GM23338 (cell line): ENCODE data around the gene TBCEL.

Source experiments
- CREB1 ChIP-seq: fragments of 250-450 bp; sonication (Bioruptor Pico); IDR thresholded peaks from 2 replicates; pipeline ENCODE4 v1.5.0; 2020; ENCODE audit warnings: low read depth, mild to moderate bottlenecking, moderate library complexity
- EZH2 ChIP-seq: fragments of 200-600 bp; sonication (generic); IDR thresholded peaks from one replicate; pipeline ENCODE4 v1.8.0; 2017; ENCODE audit warnings: antibody characterized with exemption, mild to moderate bottlenecking, low read depth; ENCODE audit not compliant: unreplicated experiment
- TF ChIP-seq, protein P1 (sequence below), 2 experiments: fragments of 200-600 bp in 1 of 2; sonication (generic) in 1 of 2; conservative IDR thresholded peaks; 2 replicates each; pipeline versions ENCODE4 v1.5.1 to v1.6.1; 2016 to 2017; ENCODE audit warnings: antibody characterized with exemption in 2 of 2, low read depth in 2 of 2, mild to moderate bottlenecking in 2 of 2, moderate library complexity in 1 of 2

DNA sequence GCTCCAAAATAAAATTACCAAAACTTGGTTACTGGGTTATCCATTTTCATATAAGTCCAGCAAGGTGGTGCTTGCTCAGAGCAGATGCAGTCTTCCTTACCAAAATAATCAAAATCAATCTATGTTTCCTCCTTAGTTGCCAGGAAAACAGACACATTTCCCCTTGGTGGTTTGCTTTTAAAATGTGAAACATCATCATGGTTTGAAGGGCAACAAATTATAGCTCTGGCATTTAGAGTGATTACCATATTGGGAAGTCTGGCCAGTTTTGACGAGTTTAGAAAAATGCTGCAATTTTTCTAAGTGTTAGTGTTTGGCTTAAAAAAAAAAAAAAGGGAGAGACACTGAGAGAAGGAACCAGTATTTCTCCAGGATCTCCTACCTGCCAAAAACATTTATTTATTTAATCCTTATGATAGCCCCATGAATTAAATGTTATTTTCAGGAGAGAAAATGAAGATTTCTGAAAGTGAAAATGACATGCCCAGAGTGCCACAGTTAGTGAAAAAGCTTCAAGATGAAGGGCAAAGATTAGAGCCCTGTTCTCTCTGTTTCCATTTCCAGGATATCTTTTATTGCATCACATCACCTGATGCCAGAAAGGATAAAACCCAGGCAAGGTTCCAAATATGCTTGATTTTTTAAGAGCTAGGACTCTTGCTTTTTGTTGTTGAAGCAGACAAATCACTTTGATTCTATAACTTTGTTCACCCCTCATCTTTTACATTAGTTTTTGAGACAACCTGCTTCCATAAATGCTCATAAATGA lies 29.6 kb upstream of the TBCEL start:
- TF ChIP-seq EZH2 = no peak
- TF ChIP-seq, protein P1, sequence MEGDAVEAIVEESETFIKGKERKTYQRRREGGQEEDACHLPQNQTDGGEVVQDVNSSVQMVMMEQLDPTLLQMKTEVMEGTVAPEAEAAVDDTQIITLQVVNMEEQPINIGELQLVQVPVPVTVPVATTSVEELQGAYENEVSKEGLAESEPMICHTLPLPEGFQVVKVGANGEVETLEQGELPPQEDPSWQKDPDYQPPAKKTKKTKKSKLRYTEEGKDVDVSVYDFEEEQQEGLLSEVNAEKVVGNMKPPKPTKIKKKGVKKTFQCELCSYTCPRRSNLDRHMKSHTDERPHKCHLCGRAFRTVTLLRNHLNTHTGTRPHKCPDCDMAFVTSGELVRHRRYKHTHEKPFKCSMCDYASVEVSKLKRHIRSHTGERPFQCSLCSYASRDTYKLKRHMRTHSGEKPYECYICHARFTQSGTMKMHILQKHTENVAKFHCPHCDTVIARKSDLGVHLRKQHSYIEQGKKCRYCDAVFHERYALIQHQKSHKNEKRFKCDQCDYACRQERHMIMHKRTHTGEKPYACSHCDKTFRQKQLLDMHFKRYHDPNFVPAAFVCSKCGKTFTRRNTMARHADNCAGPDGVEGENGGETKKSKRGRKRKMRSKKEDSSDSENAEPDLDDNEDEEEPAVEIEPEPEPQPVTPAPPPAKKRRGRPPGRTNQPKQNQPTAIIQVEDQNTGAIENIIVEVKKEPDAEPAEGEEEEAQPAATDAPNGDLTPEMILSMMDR (conservative IDR thresholded peaks at IDR 0.05; ENCODE audit: low read depth in 2 of 2) = no peak
- TF ChIP-seq CREB1 (CRISPR knock-in tag) = no peak
